HG03342 (cell line): Measurements from ENCODE around the gene SHOC2.

ENCODE experiments used
- ATAC-seq: cut with Tn5 transposase; IDR thresholded peaks from one replicate; pipeline ENCODE4 v1.9.1; 2021; ENCODE audit warnings: mild to moderate bottlenecking, moderate library complexity; ENCODE audit not compliant: unreplicated experiment

Gene SHOC2

GRCh38 chr10:110978204-110978603, 58.8 kb downstream of the SHOC2 start:
- no peak for ATAC-seq

DNA sequence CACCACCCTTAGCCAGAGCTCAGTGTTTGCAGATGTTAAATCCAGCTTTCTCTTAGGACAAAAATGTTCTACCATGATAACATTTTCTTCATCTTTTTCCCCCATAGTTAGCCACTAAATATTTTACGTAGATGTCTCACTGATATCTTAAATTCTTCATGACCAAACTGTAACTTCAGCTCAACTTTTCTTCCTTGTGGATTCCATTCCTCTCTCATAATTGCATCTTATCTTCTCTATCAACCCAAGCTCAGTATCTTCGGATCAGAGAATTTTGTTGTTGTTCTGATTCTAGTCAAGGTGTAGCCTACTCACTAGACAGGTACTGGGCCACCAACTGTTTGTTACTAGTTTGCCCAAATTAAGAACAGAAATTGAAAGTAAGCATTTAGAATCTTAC, 60.2 kb downstream of the SHOC2 start:
- ATAC-seq: no peak

DNA sequence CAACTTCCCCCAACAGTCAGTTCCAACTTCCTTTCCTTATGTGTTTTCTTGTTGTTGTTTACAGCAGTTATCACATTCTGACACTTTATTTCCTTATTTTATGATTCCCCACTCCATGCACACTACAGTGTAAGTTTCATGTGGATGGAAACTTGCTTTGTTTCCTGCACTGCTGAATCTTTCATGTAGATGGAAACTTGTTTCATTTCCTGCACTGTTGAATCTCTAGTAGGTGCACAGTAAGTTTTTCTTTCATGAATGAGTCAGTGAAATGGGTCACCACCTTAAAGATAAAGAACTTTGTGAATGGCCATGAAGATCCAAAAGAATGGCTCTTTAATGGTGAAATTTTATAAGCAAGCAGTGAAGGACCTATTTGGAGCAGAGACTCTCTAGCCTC, 61.4 kb downstream of the SHOC2 start:
- no peak for ATAC-seq

- no peak for ATAC-seq
Measured at GRCh38 chr10:110983466-110983865, 64.1 kb downstream of the SHOC2 start.

GRCh38 chr10:110985497-110986275, 66.3 kb downstream of the SHOC2 start:
- no peak for ATAC-seq

GRCh38 chr10:110989016-110989415, 69.6 kb downstream of the SHOC2 start:
- ATAC-seq: no peak

DNA sequence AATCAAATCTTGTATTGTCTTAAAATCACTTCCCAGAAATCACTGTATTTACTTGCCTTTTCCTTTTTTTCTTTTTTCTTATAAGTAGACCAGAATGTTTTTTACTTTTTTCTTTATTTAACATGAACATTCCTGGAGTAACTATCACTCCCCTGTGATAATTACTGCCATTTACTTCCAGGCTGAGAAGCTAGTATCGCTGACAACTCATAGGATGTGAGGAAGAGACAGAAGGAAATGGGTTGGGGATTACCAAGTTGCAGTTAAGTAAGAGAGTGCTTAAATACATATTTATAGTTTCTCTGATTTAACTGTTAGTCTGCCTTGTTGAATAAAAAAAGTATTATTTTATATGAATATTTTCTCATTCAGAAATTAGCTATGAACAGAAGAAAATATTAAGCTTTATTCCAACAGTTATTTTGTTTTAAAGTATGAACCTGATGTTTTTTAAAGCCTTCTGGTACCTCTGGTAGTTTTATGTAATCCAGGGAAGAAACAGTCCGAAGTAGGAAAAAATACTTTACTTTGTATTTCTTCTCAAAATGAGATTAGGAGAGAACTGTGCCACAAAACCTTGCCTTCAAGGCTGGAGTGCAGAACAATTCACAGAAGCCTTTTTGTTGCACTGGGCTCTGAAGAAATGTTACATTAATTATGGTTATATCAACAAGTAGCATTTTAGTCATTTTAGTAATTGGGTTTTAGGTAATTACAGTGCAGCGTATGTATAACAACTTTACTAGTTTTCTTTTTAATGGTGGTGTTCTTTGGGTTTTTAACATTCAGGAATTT, 72.8 kb downstream of the SHOC2 start:
- no peak for ATAC-seq

DNA sequence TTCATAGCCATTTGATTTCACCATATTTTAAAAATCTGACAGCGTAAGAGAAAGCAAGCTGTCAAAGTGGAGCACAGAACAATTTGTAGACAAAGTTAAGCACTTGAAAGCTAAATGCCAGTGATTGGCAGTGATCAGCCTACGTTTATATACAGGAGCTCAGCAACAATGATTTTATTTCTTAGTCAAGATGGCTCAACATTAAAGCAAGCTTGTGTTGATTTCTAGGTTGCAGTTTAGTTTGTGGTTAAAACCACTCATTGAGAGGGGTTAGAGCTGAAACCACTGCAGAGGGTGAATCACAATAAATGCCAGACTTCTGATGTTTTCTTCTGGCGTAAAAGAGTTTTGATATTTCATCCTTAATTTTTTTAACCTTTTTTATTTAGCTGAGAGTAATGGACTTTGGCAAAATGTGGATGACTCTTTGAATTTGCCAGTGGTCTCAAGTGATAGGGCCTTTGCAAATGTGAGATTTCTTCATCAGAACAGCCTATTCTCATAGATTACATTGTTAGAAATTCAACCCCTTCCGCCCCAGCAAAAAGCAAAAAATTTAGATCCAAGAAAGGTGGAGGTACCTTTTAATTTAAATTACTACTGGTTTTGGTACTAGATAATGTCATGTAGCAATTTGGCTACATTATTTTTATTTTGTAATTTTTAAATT, 73.8 kb downstream of the SHOC2 start:
- no peak for ATAC-seq

- no peak for ATAC-seq
Measured at GRCh38 chr10:110994406-110995086, 75.1 kb downstream of the SHOC2 start.

DNA sequence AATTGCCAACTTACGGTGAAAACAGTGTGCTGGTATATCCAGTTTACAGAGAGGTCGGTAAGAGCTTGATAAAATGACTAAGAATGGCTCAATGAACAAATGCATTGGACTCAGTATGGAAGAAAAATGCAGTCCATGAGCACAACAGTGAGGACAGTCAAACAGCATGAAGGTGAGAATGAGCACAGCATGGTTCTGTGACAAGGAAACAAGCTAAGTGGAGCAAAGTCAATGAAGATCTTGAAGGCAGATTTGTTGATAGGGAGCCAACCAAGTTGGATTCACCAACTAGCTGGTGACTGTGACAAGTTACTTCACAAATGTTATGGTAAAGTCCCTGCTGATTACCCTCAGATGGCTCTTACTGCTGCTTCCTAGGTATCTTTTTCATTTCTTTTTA, 75.9 kb downstream of the SHOC2 start:
- ATAC-seq: no peak

GRCh38 chr10:110996256-110996655, 76.9 kb downstream of the SHOC2 start:
- no peak for ATAC-seq

- no peak for ATAC-seq
Measured at GRCh38 chr10:111004016-111004415, 84.6 kb downstream of the SHOC2 start.

GRCh38 chr10:111007486-111007885, 88.1 kb downstream of the SHOC2 start:
- no peak for ATAC-seq

DNA sequence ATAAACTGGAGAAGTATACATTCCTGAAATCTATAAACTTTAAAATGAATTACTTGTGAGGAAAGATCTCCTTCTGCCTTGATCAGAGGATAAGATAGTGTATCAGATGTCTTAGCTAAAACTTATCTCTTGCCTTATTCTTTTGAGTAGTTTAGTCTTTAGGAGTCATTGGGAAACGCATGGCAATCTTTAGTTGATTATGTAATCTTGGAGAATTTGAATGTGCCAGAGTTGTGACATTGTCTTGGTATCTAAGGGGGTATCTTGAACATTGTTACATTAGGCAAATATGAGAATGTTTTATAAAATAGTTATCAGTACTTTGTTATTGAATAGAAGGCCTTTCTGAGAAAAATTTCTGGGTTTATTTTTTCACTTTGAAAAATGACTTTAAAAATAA, 95.8 kb downstream of the SHOC2 start:
- no peak for ATAC-seq

- peak; percentile 64 for ATAC-seq
Measured at GRCh38 chr10:111017098-111017497, 97.7 kb downstream of the SHOC2 start.

DNA sequence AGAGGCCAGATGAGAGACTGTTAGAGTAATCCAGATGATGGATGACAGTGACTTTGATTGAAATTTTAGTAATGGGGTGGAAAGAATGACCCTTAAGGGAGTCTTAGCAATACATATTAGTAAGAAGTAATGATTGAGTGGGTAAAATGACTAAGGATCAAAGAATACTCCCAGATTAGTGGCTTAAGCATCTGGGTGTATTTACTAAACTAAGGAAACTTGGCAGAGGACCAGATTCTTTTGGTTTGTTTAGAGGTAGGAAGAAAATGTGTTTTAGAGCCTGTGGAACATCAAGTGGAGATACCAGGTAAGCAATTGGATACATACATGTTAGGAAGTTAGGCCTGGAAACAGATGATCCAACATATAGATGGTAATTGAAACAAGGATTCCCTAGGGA, 98.6 kb downstream of the SHOC2 start:
- no peak for ATAC-seq

GRCh38 chr10:111023060-111023459, 103.7 kb downstream of the SHOC2 start:
- no peak for ATAC-seq

GRCh38 chr10:111030042-111030750, 110.8 kb downstream of the SHOC2 start:
- ATAC-seq: peak; percentile 91

GRCh38 chr10:111034598-111035310, 115.3 kb downstream of the SHOC2 start:
- ATAC-seq: no peak

DNA sequence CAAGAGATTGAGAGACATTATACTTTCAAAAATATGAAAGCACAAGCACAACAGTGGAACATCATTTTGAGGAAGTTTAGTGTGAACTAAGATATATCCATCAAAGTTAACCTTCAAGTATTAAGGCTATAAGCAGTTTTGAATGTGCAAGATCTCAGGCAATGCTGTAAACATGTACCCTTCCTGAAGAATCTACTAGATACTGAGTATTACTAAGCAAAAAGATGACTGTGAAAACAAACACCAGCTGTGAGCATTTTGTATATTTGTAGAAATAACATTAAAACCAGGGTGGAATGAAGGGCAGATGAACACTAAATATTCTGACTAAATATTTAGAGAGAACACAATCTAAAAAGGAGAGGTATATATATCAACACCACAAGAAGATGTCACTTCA, 116.1 kb downstream of the SHOC2 start:
- no peak for ATAC-seq
